GOT3 (cell line): Measurements from ENCODE around the gene NOX5.
"Not testable (repeated sequence)": the region's sequence is repeated elsewhere in the genome, so short reads cannot be mapped to it uniquely, and the experiment has no call there.

ENCODE experiments used
- DNase-seq: peaks from one replicate; lab custom pipeline; 2025; ENCODE audit warnings: mixed read lengths; lab: John Stamatoyannopoulos, UW

NOX5 gene, protein sequence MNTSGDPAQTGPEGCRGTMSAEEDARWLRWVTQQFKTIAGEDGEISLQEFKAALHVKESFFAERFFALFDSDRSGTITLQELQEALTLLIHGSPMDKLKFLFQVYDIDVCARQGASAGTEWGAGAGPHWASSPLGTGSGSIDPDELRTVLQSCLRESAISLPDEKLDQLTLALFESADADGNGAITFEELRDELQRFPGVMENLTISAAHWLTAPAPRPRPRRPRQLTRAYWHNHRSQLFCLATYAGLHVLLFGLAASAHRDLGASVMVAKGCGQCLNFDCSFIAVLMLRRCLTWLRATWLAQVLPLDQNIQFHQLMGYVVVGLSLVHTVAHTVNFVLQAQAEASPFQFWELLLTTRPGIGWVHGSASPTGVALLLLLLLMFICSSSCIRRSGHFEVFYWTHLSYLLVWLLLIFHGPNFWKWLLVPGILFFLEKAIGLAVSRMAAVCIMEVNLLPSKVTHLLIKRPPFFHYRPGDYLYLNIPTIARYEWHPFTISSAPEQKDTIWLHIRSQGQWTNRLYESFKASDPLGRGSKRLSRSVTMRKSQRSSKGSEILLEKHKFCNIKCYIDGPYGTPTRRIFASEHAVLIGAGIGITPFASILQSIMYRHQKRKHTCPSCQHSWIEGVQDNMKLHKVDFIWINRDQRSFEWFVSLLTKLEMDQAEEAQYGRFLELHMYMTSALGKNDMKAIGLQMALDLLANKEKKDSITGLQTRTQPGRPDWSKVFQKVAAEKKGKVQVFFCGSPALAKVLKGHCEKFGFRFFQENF

GRCh38 chr15:69014454-69014853 lies at the start of gene NOX5:
Gene NOX5 (plus strand): TSS chr15:69014695. CDS start chr15:69014736, 41 bp downstream.
- no peak for DNase-seq

- no peak for DNase-seq
Measured at GRCh38 chr15:68966996-68967395, 47.5 kb upstream of the NOX5 start.

DNA sequence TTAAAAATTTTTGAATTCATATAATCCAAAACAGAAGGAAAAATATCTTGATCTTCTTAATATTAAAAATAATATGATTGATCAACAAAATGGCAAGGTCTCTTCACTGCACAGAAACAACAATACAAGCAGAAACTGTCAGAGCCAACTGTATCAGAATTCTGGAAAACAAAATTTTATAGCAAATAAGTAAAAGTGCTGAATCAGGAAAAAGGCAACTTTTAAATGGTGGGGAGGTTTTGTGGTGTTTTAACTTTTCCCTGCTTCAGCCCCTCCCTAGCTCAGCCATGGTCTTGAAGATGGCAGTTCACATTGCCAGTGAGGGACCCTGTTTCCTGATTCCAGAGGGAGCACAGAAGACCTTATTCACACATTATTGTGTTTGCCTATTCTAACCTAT lies 46.5 kb upstream of the NOX5 start:
- DNase-seq: no peak

DNA sequence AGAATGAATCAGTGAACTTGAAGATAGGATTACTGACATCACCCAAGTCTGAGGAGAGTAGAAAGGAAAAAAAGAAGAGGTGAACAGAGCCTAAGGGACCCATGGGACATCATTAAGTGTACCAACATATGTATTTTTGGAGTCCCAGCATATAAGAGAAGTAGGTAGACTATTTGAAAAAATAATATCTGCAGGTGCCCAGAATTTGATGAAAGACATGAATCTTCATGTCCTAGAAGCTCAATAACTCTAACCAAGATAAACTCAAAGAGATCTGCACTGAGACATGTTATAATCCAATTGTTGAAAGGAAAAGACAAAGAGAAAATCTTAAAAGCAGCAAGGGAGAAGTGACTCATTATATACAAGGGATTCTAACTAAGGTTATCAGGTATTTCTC lies 45.2 kb upstream of the NOX5 start:
- DNase-seq: no peak

DNA sequence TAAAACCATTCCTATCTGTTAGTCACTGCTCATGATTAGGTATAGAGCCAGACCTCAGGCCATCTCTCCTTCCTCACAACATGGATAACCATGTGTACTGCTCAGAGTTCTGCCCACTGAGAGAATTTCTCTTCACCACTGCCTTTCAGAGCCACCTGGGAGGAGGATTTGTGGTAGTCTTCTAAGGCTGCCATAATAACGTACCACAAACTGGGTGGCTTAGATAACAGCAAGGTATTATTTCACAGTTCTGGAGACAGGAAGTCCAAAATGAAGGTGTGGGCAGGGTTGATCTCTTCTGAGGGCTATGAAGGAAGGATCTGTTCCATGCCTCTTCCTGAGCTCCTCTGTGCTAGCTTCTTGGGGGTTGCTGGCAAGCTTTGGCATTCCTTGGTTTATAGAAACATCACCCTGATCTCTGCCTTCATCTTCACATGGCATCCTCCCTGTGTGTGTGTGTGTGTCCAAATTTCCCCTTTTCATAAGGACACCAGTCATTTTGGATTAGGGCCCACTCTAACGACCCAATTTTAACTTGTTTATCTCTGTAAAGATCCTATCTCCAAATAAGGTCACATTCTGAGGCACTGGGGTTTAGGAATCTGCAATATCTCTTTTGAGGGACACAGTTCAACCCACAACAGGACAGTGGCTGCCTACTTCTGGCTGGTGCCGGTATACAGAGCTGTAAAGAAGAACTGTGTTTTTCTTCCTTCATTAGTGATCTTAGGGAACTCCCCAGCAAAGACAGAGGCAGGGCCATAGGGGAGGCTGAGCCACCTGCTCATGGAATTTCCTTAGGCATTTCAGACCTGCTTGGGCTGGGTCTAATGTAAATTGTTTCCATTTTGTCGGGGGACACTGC lies 42.1 kb upstream of the NOX5 start:
- DNase-seq: no peak

- not testable (repeated sequence) for DNase-seq
Measured at GRCh38 chr15:68975651-68976160, 38.8 kb upstream of the NOX5 start.

GRCh38 chr15:68977426-68977825 lies 37.1 kb upstream of the NOX5 start:
- DNase-seq: not testable (repeated sequence)

- no peak for DNase-seq
Measured at GRCh38 chr15:68979006-68979405, 35.5 kb upstream of the NOX5 start.

- DNase-seq: no peak
Measured at GRCh38 chr15:68979816-68980215, 34.7 kb upstream of the NOX5 start.

- DNase-seq: no peak
Measured at GRCh38 chr15:68980786-68981185, 33.7 kb upstream of the NOX5 start.

- DNase-seq: no peak
Measured at GRCh38 chr15:68981941-68982340, 32.6 kb upstream of the NOX5 start.

- no peak for DNase-seq
Measured at GRCh38 chr15:68982976-68983563, 31.4 kb upstream of the NOX5 start.

- no peak for DNase-seq
Measured at GRCh38 chr15:68983961-68984481, 30.5 kb upstream of the NOX5 start.

GRCh38 chr15:68984586-68984985 lies 29.9 kb upstream of the NOX5 start:
- no peak for DNase-seq

- no peak for DNase-seq
Measured at GRCh38 chr15:68985361-68985891, 29.1 kb upstream of the NOX5 start.

DNA sequence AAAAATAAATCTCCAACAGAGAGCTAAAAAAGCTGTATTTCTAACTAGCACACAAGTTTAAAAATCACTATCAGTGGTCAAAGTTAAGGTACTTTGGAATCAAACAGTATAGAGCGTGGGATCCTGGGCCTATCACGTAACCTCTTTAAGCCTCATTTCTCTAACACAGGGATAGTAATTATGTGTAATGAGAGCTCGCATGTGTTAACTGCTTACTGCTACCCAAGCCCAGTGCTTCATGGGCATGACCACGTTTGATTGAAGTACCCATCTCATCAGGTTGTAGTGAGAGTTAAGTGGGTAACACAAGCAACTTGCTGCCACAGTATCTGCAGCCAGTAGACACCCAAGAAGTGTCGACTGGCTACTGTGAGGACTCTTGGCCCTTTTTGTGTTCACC lies 28.2 kb upstream of the NOX5 start:
- no peak for DNase-seq

- no peak for DNase-seq
Measured at GRCh38 chr15:68987120-68987519, 27.4 kb upstream of the NOX5 start.

DNA sequence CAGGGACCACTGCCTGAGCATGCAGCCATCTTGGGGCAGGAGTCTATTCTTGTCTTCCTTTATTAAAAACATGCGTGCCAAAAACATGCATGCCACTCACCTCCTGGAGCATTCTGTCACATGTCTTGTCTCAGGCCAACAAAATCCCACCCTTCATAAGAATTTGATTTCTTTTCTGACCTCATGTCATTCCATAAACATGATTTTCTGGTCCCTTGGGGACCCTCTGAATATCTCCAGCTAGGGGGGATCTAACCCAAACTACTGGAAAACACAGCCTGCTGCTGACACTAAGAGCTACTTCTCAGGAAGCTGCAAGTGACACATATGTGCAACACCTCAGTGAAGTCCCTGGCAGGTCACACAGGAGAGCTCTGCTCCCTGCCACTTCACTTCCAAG lies 26.8 kb upstream of the NOX5 start:
- no peak for DNase-seq

DNA sequence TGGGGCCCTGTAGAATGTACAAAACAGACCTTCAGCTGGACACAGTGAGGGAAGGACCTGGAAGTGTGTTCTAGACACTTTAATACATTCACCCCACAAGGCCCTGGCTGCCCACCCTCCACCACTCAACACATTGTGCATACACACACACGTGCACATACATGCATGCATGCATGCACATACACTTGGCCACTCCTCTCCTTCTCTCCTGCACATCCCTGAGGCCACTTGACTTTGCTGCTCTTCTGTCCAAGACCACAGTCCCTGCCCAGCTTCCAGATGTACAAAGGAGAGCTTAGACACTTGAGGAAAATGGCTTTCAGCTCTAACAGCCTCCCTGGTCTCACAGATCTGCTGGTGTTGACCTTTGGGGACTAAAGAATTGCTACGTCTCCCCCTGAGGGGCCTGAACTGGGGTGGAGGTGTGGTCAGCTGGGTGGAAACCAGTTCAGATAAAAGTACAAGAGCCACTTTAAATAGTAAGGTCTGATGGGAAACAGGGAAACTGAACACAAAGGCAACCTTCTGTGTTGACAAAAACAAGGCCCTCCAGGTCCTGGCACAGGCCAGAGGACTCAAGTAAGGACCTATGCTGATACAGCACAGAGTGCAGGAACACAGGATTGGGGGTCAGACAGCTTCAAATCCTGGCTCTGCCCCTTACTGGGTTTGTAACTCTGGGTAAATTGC lies 24.8 kb upstream of the NOX5 start:
- DNase-seq: no peak

- no peak for DNase-seq
Measured at GRCh38 chr15:68990231-68990991, 24.1 kb upstream of the NOX5 start.
